CD4-positive, alpha-beta T cell (primary cell): ENCODE results near the gene UTP20. TPM values are rescaled to one million over a fixed set of nuclear protein-coding genes. Genes with fewer than 3 reads are reported as not detected.
"Not testable (repeated sequence)": the region's sequence is repeated elsewhere in the genome, so short reads cannot be mapped to it uniquely, and the experiment has no call there.

Experiments
- ATAC-seq: fragments of 200-7000 bp; cut with Tn5 transposase; one replicate; pipeline ENCODE4 v1.10.0; 2022; ENCODE audit warnings: mild to moderate bottlenecking; ENCODE audit not compliant: poor library complexity
- CTCF ChIA-PET: fragments of 350-600 bp; sonication (Branson Sonifier 250); formaldehyde crosslinking; loops from one replicate; lab custom pipeline; 2021; ENCODE audit warnings: antibody characterized with exemption, inconsistent platforms; lab: Charles Lee
- POLR2A ChIA-PET: fragments of 350-600 bp; sonication (Branson Sonifier 250); formaldehyde crosslinking; loops from one replicate; lab custom pipeline; 2021; ENCODE audit warnings: antibody characterized with exemption, inconsistent platforms; lab: Charles Lee
- DNase-seq, 14 experiments: peaks; one replicate each; pipeline ENCODE4 v3.0.0-alpha.2; 2013 to 2020; ENCODE audit warnings: mixed read lengths in 2 of 14
- H3K27ac ChIP-seq, 2 donors: one replicate each; pipeline versions ENCODE4 v1.5.1 to v1.7.0; 2013; ENCODE audit warnings: low read length in 2 of 2, low read depth in 1 of 2, mild to moderate bottlenecking in 1 of 2
- H3K27me3 ChIP-seq, 2 experiments: 1 replicate in 1 of 2; 2 replicates in 1 of 2; pipeline versions ENCODE4 v1.6.1 to v1.7.0; 2013; ENCODE audit warnings: low read length in 2 of 2, control low read depth in 1 of 2, mild to moderate bottlenecking in 1 of 2, moderate library complexity in 1 of 2; ENCODE audit not compliant: insufficient read depth in 2 of 2, control insufficient read depth in 1 of 2
- H3K36me3 ChIP-seq: one replicate; pipeline ENCODE4 v1.6.1; 2013; ENCODE audit warnings: low read length, control low read depth; ENCODE audit not compliant: insufficient read depth
- H3K4me1 ChIP-seq: one replicate; pipeline ENCODE4 v1.6.1; 2013; ENCODE audit warnings: low read length, control low read depth; ENCODE audit not compliant: insufficient read depth
- H3K4me3 ChIP-seq: one replicate; pipeline ENCODE4 v1.5.1; 2013; ENCODE audit warnings: mild to moderate bottlenecking, low read length, moderate library complexity
- H3K9me3 ChIP-seq, 2 experiments: 1 replicate in 1 of 2; 2 replicates in 1 of 2; pipeline versions ENCODE4 v1.6.1 to v1.7.0; 2013; ENCODE audit warnings: low read length in 2 of 2, mild to moderate bottlenecking in 2 of 2, control low read depth in 1 of 2, moderate library complexity in 1 of 2; ENCODE audit not compliant: control insufficient read depth in 1 of 2, insufficient read depth in 1 of 2
- H3K27ac Mint-ChIP-seq: one replicate; pipeline ENCODE4 v1.8.0; 2020; ENCODE audit warnings: mixed read lengths
- H3K27me3 Mint-ChIP-seq: one replicate; pipeline ENCODE4 v1.8.0; 2021; ENCODE audit warnings: mixed read lengths
- H3K36me3 Mint-ChIP-seq: one replicate; pipeline ENCODE4 v1.8.0; 2021; ENCODE audit warnings: low read depth, mixed read lengths
- H3K4me1 Mint-ChIP-seq: one replicate; pipeline ENCODE4 v1.8.0; 2021; ENCODE audit warnings: low read depth, mixed read lengths
- H3K4me3 Mint-ChIP-seq: one replicate; pipeline ENCODE4 v1.8.0; 2020; ENCODE audit warnings: mild to moderate bottlenecking, mixed read lengths
- H3K9me3 Mint-ChIP-seq: one replicate; pipeline ENCODE4 v1.8.0; 2020; ENCODE audit warnings: mixed read lengths
- intact Hi-C, 2 experiments: fragments of 100-400 bp; cut with DNase I in 1 of 2; cut with micrococcal nuclease in 1 of 2; formaldehyde crosslinking; loops; one replicate each; pipeline versions ENCODE4 v1.15.1 to v1.9.0; 2023 to 2025; cut with DNase I, micrococcal nuclease
- total RNA-seq, 174 experiments: library from RNA in 2 of 174; stranded (reverse) in 2 of 174; gene quantifications; one replicate each; pipeline ENCODE4 v1.2.3 and lab custom pipeline; 2021 to 2026
- TF ChIP-seq, protein P1 (sequence below): fragments of 200-600 bp; IDR thresholded peaks from one replicate; pipeline ENCODE4 v1.8.0; 2022; ENCODE audit warnings: antibody characterized with exemption, mild to moderate bottlenecking

UTP20 gene
- total RNA-seq, 2 experiments from 2014 or later: 9.1 to 9.6 TPM

DNA sequence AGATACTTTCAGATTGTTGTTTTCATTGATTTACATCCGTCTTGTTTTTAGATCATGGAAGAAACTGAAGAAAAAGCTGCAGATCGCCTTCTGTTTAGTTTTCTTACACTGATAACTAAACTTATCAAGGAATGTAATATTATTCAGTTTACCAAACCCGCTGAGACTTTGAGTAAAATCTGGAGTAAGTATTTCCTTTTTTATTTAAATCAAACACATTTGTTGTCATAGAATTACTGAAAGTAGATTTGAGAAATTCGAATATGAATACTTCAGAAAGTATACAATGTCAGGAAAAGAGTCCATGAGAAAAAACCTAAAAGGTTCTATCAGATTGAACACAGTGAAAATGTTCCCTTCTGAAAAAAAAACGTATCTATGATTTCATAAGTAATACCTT is 95.7 kb downstream of the UTP20 start:
- intact Hi-C loops: no loop called here
- ChIA-PET CTCF (no interaction called here), POLR2A (no interaction called here)
- no peaks in the 10 kb centered on the region for H3K27me3 Mint-ChIP-seq
- H3K4me1 Mint-ChIP-seq: no peaks in the 10 kb centered on the region
- Histone ChIP-seq H3K36me3 (peaks cover 68% of the 10 kb centered on the region), H3K4me1 (no peaks in the 10 kb centered on the region), H3K27ac (no peak overlapping the region), H3K9me3 (no peaks in the 10 kb centered on the region), H3K27me3 (no peaks in the 10 kb centered on the region), H3K4me3 (no peak overlapping the region)
- H3K27ac Mint-ChIP-seq: peak overlapping the region; percentile 73
- H3K9me3 Mint-ChIP-seq: no peaks in the 10 kb centered on the region
- peaks cover 94% of the 10 kb centered on the region for H3K36me3 Mint-ChIP-seq
- TF ChIP-seq, protein P1, sequence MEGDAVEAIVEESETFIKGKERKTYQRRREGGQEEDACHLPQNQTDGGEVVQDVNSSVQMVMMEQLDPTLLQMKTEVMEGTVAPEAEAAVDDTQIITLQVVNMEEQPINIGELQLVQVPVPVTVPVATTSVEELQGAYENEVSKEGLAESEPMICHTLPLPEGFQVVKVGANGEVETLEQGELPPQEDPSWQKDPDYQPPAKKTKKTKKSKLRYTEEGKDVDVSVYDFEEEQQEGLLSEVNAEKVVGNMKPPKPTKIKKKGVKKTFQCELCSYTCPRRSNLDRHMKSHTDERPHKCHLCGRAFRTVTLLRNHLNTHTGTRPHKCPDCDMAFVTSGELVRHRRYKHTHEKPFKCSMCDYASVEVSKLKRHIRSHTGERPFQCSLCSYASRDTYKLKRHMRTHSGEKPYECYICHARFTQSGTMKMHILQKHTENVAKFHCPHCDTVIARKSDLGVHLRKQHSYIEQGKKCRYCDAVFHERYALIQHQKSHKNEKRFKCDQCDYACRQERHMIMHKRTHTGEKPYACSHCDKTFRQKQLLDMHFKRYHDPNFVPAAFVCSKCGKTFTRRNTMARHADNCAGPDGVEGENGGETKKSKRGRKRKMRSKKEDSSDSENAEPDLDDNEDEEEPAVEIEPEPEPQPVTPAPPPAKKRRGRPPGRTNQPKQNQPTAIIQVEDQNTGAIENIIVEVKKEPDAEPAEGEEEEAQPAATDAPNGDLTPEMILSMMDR: no peak
- DNase-seq (no peak), ATAC-seq (no peak)
- H3K4me3 Mint-ChIP-seq: no peak overlapping the region

DNA sequence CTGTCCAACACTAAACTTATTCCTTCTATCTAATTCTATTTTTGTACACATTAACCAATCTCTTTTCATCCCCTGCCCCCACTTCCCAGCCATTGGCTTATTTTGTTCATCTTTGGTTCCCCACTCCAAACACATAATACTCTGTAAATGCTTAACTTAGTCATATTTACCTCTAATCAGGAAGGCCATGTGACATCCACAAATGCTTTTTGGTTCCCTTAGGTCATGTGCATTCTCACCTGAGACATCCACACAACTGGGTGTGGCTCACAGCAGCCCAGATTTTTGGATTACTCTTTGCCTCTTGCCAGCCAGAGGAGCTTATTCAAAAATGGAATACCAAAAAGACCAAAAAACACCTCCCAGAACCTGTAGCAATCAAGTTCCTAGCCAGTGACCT is 99.2 kb downstream of the UTP20 start:
- H3K27ac ChIP-seq: no peak overlapping the region
- no peaks in the 10 kb centered on the region for H3K27me3 Mint-ChIP-seq
- no peaks in the 10 kb centered on the region for H3K4me1 Mint-ChIP-seq
- ChIA-PET CTCF (interaction anchor here (1.3 kb wide), 1 partner anchor 36 kb away, joined by 3 read pairs; no protein-coding TSS in a partner anchor), POLR2A (no interaction called here)
- TF ChIP-seq, protein P1: no peak
- no peak for ATAC-seq
- H3K27ac Mint-ChIP-seq: no peak overlapping the region
- no peak for DNase-seq
- peaks cover 60% of the 10 kb centered on the region for H3K36me3 ChIP-seq
- intact Hi-C loops: no loop called here
- H3K4me3 Mint-ChIP-seq: no peak overlapping the region
- H3K9me3 ChIP-seq: no peaks in the 10 kb centered on the region
- H3K36me3 Mint-ChIP-seq: peaks cover 90% of the 10 kb centered on the region
- no peak overlapping the region for H3K4me3 ChIP-seq
- H3K9me3 Mint-ChIP-seq: no peaks in the 10 kb centered on the region
- no peaks in the 10 kb centered on the region for H3K27me3 ChIP-seq
- no peaks in the 10 kb centered on the region for H3K4me1 ChIP-seq

DNA sequence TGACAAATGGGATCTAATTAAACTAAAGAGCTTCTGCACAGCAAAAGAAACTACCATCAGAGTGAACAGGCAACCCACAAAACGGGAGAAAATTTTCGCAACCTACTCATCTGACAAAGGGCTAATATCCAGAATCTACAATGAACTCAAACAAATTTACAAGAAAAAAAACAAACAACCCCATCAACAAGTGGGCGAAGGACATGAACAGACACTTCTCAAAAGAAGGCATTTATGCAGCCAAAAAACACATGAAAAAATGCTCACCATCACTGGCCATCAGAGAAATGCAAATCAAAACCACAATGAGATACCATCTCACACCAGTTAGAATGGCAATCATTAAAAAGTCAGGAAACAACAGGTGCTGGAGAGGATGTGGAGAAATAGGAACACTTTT is 111.3 kb downstream of the UTP20 start:
- H3K4me3 Mint-ChIP-seq, H3K27me3 ChIP-seq, H3K27ac Mint-ChIP-seq, CTCF ChIA-PET, DNase-seq, H3K4me1 ChIP-seq, H3K4me3 ChIP-seq, intact Hi-C loops, H3K9me3 ChIP-seq, ATAC-seq, H3K27me3 Mint-ChIP-seq, H3K9me3 Mint-ChIP-seq, POLR2A ChIA-PET, H3K27ac ChIP-seq, H3K4me1 Mint-ChIP-seq: not testable (repeated sequence)
- H3K36me3 ChIP-seq: peaks cover 43% of the 10 kb centered on the region
- H3K36me3 Mint-ChIP-seq: peaks cover 78% of the 10 kb centered on the region

DNA sequence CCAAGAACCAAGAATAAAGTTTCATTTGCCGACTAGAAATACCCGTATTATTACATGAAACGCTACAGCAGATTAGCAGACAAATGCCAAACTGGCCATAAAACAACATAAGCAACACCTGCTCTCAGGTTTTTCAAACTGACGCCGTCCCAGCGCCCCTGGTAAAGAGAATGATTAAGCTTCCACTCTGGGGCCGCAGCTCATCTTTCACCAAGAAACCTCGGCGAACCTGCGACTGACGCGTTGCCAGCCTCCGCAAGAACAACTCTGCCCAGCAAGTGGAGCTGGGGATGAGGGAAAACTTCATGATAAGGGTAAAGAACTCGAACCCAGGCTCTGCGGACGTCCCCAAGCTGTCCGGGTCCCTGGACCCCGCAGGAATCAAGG is 127.1 kb downstream of the UTP20 start:
- ATAC-seq: peak; percentile 41
- Histone ChIP-seq H3K9me3 (no peaks in the 10 kb centered on the region), H3K4me1 (peaks cover 20% of the 10 kb centered on the region), H3K27me3 (no peaks in the 10 kb centered on the region), H3K36me3 (peaks cover 5% of the 10 kb centered on the region), H3K27ac (peak overlapping the region; percentile 70 to 85), H3K4me3 (peak overlapping the region; percentile 98)
- Mint-ChIP-seq H3K27me3 (no peaks in the 10 kb centered on the region), H3K4me1 (peaks cover 35% of the 10 kb centered on the region), H3K4me3 (peak overlapping the region; percentile 98), H3K9me3 (no peaks in the 10 kb centered on the region), H3K36me3 (peaks cover 31% of the 10 kb centered on the region), H3K27ac (peak overlapping the region; percentile 86)
- ChIA-PET CTCF (no interaction called here), POLR2A (interaction anchor here (0.6 to 1.8 kb wide), 9 partner anchors 10 to 1206 kb away, joined by 3 to 6 read pairs (median 5); partner anchors contain the start of genes ACTR6 and WASHC3)
- intact Hi-C loops: loop anchor here in 1 of 2 experiments (5.0 kb wide), 2 partner anchors 125 to 655 kb away; partner anchors contain the start of genes UTP20 and WASHC3
- TF ChIP-seq, protein P1: no peak
- peak in 6 of 14 experiments; percentile 2 to 40 (median 16) for DNase-seq
